SH-SY5Y (cell line): ENCODE data around the gene LSAMP.

Experiments used
- GATA2 ChIP-seq: IDR thresholded peaks from 2 replicates; pipeline ENCODE4 v1.6.1; 2011; ENCODE audit warnings: mild to moderate bottlenecking, low read depth, low read length
- GATA3 ChIP-seq: IDR thresholded peaks from 2 replicates; pipeline ENCODE4 v1.6.1; 2011; ENCODE audit warnings: low read depth, mild to moderate bottlenecking, low read length, moderate library complexity

The LSAMP gene

DNA sequence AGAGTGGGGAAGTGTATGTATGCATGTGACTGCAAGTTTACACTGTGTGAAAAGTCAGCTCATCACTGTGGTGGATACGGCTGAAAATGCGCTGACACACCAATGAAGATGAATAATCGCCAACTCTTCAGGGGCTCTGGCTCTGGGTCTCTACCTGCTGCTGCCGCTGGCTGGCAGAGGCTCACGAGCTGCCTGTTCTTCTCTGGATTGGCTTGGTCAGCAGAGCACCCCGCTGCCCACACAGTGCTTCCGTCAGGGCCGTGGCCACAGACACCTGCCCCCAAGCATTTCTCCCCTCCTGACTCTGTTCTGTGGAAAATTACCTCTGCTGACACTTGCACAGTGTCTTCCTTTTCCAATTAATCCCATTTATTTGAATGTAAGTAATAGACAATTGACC lies 606.5 kb downstream of the LSAMP start:
- TF ChIP-seq GATA2: no peak
- no peak for TF ChIP-seq GATA3

DNA sequence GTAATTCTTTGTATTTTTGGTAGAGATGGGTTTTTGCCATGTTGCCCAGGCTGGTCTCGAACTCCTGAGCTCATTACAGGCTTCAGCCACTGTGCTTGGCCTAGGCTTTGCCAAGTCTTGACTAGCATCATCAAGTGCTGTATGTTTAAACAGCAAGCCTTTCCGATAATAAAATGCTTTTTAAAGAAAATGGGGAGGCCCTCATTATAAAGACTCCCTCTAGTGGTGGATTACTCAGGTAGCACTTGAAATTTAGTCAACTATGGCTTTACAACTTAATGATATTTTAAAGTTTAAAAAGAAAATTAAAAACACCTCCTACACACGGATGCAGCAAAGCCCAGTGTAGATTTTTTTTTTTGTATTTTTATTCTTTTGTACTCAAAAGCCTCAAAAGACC lies 608.3 kb downstream of the LSAMP start:
- TF ChIP-seq GATA3: no peak
- no peak for TF ChIP-seq GATA2

DNA sequence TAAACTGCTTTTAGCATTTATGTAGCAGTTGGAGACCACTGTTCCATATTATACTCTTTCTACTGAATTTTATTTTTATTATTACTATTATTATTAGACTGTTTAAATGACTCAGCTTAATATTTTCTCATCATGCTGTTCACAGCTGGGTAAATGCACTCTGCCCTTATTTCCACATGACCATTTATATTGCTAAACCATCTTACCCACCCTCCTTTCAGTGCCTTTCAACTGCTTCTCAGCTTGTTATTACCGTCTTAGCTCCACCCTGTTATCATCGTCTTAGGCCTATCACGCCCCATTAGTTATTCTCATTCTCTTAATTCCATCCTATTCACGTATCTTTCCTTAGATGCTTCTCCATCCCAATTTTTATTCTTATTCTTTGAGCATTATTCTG lies 609.3 kb downstream of the LSAMP start:
- TF ChIP-seq GATA2 (no peak), GATA3 (no peak)

DNA sequence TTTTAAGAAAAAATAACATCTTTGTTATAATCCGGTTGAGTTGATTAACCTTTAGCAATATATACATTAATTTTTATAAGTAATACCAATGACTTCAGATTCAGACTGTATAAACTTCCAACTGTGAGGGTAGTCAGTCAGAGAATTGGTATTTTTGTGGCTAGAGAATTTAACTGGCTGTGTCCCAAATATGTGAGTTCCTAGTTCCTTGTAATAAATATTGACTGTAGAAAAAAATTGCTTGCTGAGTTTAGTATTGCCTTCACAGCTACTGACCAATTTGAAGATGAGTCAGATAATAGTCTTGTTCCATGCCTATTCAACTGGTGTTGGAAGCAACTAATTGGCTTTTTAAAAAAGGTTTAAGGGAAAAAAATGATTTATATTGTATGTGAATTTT lies 611.2 kb downstream of the LSAMP start:
- TF ChIP-seq GATA2 (no peak), GATA3 (no peak)

DNA sequence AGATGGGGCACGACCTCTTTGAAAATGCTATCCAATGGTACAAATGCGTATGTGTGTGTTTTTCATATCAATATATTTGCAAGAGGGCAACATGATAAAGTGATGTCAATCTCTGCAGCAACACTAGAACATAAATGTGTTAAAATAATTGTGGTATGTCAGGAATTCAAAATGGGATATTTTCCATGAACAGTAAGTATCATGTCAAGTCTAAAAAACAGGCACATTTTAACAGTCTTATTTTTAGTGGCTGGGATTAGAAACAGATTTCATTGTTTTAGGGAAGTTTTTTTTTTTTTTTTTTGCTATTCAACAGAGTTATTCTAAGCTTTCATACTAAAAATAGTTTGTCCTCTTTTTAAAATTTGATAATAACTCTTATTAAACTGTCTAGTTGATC lies 612.2 kb downstream of the LSAMP start:
- TF ChIP-seq GATA3: no peak
- no peak for TF ChIP-seq GATA2

DNA sequence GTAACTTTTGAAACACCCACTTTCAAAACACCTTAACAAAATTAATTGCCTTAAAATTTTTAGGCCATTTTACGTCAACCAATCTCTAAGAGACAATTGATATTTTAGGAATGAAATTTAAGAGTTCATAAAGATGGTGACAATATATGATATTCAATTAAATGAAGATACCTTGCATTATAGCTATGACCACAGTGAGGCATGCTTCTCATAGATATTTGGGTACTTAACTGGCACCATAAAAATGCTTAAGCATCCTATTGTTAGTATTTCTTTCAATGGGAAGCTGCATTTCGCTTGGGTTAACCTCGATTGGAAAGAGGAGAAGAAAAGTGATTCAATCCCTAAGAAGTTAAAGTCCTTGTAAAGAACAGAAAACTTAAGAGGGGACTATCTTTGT lies 613.0 kb downstream of the LSAMP start:
- TF ChIP-seq GATA2 (no peak), GATA3 (no peak)

DNA sequence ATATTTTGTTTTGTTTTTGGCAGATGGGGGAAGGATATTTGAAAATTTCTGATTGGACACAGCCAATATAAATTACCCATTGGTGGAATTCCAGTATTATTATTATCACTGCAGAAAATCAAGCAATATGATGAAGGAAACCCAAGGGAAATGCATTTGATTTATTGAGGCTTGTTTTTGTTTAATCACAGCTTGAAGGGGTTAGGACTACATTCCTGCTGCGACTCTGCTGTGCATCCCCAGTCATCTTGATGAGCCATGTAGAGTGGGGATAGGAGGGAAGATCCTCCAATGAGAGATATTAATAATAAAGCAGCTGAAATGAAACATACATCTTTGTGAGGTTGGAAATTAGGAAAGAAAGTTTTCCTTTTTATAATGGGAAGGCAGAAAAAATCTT lies 613.4 kb downstream of the LSAMP start:
- TF ChIP-seq GATA2 (no peak), GATA3 (no peak)

DNA sequence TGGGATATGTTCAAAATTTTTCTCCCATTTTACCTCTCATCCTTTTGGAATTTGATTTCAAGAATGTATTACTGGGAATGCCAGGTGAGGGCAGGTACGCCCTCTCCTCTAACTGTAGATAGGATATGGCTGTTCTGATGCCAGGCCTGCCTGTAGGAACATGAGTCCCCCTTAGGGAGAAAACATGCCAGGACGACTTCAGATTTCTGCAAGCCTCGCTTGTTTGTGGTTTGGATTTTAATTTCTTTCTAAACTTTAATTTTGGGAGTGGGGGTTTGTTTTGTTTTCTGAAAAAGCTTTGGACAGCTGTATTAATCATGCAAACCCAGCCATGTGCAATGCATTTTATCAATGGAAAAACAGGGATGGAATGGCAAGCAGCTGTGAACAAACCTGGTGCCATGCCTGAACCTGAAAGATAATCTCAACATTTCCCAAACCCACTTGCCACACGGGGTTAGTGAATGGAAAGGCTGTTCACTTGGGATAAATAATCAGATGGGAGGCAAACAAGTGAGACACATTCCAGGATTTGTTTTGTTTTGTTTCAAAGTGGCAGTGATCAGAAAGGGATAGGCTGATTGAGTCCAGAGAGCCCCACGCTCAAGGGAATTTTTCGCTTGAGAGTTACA lies 614.4 kb downstream of the LSAMP start:
- TF ChIP-seq GATA2 (no peak), GATA3 (no peak)

DNA sequence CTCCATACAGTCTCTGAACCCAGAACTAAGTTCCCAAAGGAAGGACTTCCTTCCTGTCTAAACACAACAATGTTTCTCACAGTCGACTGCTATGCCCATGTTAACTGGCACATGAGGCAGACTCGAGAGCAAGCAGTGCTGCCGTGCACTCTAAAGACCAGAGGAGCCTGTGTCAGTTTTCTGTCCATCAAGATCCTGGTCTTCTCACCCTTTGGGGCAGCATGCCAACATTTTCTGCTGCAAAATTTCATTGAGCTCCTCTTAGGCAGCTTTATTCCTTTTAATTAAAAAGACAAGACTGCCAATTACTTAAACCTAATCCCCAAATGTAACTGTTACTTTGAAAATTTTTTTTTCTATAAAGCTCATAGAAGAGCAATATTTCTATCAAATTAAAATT lies 616.9 kb downstream of the LSAMP start:
- TF ChIP-seq GATA2 (no peak), GATA3 (no peak)

DNA sequence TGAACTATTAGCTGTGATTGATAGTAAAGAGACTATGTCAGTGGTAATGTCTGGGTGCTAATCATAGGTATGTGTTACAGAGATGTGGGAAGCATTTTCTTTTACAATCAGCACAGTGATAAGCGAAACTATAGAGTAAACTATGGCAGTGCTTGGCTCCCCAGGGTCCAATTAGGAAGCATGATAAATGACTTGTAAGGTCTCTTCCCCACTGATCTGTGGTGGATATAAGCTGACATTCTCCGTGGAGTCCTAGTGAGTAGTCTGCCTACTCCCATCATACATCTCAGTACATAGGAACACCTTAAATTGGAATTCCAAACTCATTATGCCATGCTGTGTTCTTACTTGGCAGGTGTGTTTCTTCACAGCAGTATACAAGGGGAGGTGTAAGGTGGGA lies 617.8 kb downstream of the LSAMP start:
- TF ChIP-seq GATA3 (no peak), GATA2 (no peak)

DNA sequence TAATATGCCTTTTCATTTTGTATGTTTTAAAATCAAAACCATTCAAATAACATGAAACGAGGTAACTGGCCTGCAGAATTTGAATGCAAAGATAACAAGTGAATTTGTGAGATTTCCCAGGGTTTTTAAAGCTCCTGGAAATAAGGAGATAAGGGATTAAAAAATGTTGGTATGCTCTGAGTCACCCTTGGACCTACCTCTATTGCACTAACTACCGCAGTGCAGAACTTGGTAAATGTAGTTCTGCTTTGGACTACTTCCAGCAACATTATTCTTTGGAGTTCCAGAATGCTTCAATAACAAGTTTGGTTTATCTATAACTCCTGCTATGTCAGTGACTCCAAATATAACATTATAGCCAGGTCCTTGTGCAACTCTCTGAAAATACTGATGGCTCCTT lies 620.2 kb downstream of the LSAMP start:
- TF ChIP-seq GATA2 (no peak), GATA3 (no peak)

DNA sequence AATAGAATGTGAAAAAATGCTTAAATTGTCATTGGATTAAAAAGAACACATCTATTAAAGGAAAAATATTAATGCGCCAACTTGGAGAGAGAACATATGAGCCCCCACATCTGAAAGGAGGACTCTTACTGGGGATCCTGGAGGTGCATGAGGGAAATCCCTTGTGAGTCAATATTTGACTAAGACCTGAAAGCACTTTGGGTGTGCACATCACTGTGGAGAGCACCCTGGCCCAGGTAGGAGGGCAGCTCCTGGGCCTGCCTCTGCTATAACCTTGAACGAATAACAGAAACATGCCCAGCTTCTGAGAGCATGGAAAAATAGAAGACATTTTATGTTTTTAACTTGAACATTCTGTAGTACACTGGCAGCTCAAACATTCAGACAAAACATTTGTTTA lies 622.2 kb downstream of the LSAMP start:
- TF ChIP-seq GATA2 (no peak), GATA3 (no peak)

DNA sequence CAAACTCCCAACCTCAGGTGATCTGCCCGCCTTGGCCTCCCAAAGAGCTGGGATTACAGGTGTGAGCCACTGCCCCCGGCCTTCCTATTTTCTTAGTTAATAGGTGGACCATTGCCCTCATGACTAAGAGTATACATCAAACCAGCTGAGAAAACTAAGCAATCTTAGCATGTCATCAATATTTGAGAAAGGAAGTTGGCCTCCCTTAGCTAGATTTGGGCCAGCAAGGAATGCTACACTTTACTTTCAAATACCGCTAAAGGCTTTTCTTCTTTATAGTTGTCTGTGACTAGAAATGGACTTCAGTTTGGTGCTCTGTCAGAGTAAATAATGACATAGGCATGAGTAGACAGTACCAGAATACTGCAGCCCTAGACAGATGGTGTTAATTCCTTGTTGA lies 622.7 kb downstream of the LSAMP start:
- TF ChIP-seq GATA3: no peak
- no peak for TF ChIP-seq GATA2

DNA sequence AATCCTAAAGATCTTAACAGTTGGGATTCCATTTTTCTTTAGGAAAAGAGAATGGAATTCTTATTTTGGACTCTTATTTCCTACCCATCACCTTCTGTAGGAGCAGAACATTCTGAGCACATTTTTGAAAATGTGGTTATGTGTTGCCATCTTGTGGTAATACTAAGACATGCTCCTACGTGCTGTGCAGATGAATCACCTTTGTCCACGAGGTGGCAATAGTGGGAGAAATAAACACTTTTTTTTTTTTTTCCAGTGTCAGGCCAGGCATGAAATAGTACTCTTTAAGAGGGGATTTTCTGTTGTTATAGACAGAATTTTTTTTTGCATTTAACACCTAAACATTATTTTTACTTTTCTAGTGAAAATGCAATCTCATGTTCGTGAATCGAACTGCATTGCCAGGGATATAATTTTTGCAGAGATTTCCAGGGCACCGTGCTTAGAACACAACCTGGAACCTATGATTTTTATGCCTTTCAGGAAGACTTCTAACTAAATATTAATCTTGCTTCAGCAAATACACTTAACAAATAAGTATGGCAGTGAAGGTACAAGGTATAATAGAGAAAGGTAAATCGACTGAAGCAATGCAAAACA lies 625.4 kb downstream of the LSAMP start:
- TF ChIP-seq GATA3: no peak
- no peak for TF ChIP-seq GATA2

DNA sequence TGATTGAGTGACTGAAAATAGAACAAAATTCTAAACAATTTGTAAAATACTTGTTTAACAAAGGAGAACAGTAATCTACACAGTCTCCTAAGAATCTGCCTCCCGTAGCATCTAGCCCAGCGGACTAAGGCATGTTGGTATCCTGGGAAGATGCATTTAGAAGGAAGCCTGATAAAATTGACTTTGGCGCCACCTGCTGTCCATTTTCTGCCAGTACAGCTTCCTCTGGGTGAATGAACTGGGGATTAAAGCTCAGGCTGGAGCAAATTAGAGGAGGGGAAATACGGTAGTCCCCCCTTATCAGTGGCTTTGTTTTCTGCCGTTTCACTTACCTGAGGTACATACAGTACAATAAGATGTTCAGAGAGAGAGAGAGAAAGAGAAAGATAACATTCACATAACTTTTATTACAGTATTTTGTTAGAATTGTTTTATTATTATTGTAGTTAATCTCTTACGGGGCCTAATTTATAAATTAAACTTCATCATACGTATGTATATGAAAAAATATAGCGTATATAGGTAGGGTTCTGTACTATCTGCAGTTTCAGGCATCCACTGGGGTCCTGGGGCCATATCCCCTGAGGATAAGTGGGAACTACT lies 630.4 kb downstream of the LSAMP start:
- TF ChIP-seq GATA2: no peak

DNA sequence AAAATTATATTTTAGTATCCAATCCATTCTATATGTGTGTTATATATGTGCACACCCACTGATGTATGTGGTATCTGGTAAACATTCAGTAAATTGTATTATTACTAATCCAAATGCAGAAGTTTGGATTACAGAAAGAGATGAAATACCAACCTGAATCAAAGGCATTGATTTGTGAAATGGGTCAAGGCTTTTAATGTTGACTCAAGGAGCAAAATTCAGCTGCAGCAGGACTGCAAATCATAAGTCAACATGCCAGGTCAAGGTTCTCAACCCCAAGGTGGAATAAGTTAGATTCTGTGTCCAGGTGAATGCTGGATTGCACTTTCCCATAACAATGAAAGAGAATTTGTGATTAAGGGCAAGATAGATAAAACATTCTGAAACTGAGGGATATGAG lies 631.3 kb downstream of the LSAMP start:
- TF ChIP-seq GATA3 (no peak), GATA2 (no peak)

DNA sequence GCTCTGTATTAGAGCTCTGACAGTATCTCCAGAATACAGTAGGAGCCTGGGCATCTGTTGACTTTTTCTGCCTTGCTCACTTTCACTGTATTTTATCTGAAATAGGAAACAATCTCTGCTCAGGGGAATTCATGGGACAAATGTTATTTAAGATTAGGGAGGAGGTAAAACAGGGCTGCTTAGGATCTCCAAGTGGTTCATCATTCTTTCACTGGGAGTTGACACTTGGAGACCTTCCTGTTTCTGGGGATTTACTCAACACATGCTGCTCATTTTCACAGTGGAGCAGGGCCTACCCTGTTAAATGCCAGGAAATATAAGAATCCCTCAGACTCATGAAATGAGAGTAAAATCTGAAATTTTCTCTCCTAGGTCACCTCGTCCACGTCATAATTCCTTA lies 636.5 kb downstream of the LSAMP start:
- TF ChIP-seq GATA2: no peak
- no peak for TF ChIP-seq GATA3
